ENCODE results near the gene SLC39A11. TPM values are rescaled to one million over a fixed set of nuclear protein-coding genes. Genes with fewer than 3 reads are reported as not detected.

Gene SLC39A11
- total and polyA plus RNA-seq, 4 donors, result 9.3 to 49.3 (median 24.7) TPM

- no peak for TF ChIP-seq CTCF (IDR thresholded peaks at IDR 0.05; ENCODE audit: control extremely low read depth, extremely low read depth)
- H3K36me3 ChIP-seq (ENCODE audit: control insufficient read depth in 4 of 4, insufficient read depth in 4 of 4, low read length in 4 of 4), result no peaks in the 10 kb centered on the region
- no peak overlapping the region for H3K27ac ChIP-seq (ENCODE audit: low read depth in 1 of 2, low read length in 1 of 2)
- no peak for DNase-seq
- H3K4me1 ChIP-seq (ENCODE audit: control insufficient read depth in 5 of 5, insufficient read depth in 5 of 5, low read length in 5 of 5), result no peaks in the 10 kb centered on the region
- H3K4me3 ChIP-seq, result no peak overlapping the region
- ATAC-seq (ENCODE audit: insufficient read depth, low FRiP score), result no peak
- H3K27me3 ChIP-seq (ENCODE audit: control insufficient read depth in 3 of 3, insufficient read depth in 3 of 3, low read length in 2 of 3), result no peaks in the 10 kb centered on the region
- H3K9ac ChIP-seq (ENCODE audit: insufficient read depth in 1 of 2, low read length in 2 of 2), result no peak overlapping the region
- peaks cover 0 to 6% (median 2%) of the 10 kb centered on the region in 4 donors for H3K9me3 ChIP-seq (ENCODE audit: control insufficient read depth in 4 of 4, insufficient read depth in 3 of 4, low read length in 3 of 4)
- 80 to 91% methylated on average over 4 of the region's 4 CpGs for WGBS, 2 donors
Observed at GRCh38 chr17:73107191-73107590, 14.7 kb upstream of the SLC39A11 start.

DNA sequence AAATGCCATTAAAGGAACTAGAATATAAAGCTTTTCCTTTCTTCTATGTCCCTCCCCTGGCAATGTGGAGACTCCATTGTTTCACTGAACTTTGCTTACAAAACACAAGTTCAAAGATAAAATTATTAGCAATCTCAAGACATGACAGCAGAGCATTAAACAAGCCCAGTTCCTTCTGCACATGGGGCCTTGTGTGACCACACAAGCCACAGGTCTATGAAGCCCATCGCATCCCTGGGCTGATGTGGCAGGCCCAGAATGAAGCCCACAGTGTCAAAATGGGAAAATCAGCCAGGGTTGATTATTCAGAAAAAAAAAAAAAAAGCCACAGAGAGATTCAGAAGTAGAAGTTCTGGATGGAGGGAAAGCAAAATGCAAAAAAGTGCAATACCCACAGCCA, 12.9 kb upstream of the SLC39A11 start:
- H3K9me3 ChIP-seq (ENCODE audit: control insufficient read depth in 4 of 4, insufficient read depth in 3 of 4, low read length in 3 of 4), result peaks cover 0 to 6% (median 2%) of the 10 kb centered on the region in 4 donors
- no peaks in the 10 kb centered on the region for H3K36me3 ChIP-seq (ENCODE audit: control insufficient read depth in 4 of 4, insufficient read depth in 4 of 4, low read length in 4 of 4)
- TF ChIP-seq CTCF (IDR thresholded peaks at IDR 0.05; ENCODE audit: control extremely low read depth, extremely low read depth), result no peak
- WGBS, 2 donors, result 30 to 69% methylated on average over 1 of the region's 1 CpG
- no peak overlapping the region for H3K27ac ChIP-seq (ENCODE audit: low read depth in 1 of 2, low read length in 1 of 2)
- ATAC-seq (ENCODE audit: insufficient read depth, low FRiP score) (no peak), DNase-seq (no peak)
- no peak overlapping the region for H3K9ac ChIP-seq (ENCODE audit: insufficient read depth in 1 of 2, low read length in 2 of 2)
- H3K4me1 ChIP-seq (ENCODE audit: control insufficient read depth in 5 of 5, insufficient read depth in 5 of 5, low read length in 5 of 5), result no peaks in the 10 kb centered on the region
- no peaks in the 10 kb centered on the region for H3K27me3 ChIP-seq (ENCODE audit: control insufficient read depth in 3 of 3, insufficient read depth in 3 of 3, low read length in 2 of 3)
- no peak overlapping the region for H3K4me3 ChIP-seq

GRCh38 chr17:73104450-73104849, 12.0 kb upstream of the SLC39A11 start:
- Histone ChIP-seq H3K36me3 (ENCODE audit: control insufficient read depth in 4 of 4, insufficient read depth in 4 of 4, low read length in 4 of 4) (no peaks in the 10 kb centered on the region), H3K9me3 (ENCODE audit: control insufficient read depth in 4 of 4, insufficient read depth in 3 of 4, low read length in 3 of 4) (peaks cover 0 to 6% (median 2%) of the 10 kb centered on the region in 4 donors), H3K4me1 (ENCODE audit: control insufficient read depth in 5 of 5, insufficient read depth in 5 of 5, low read length in 5 of 5) (no peaks in the 10 kb centered on the region), H3K27ac (ENCODE audit: low read depth in 1 of 2, low read length in 1 of 2) (no peak overlapping the region), H3K9ac (ENCODE audit: insufficient read depth in 1 of 2, low read length in 2 of 2) (no peak overlapping the region), H3K27me3 (ENCODE audit: control insufficient read depth in 3 of 3, insufficient read depth in 3 of 3, low read length in 2 of 3) (no peaks in the 10 kb centered on the region), H3K4me3 (no peak overlapping the region)
- no peak for TF ChIP-seq CTCF (IDR thresholded peaks at IDR 0.05; ENCODE audit: control extremely low read depth, extremely low read depth)
- 91 to 93% methylated on average over 3 of the region's 3 CpGs for WGBS, 2 donors
- ATAC-seq (ENCODE audit: insufficient read depth, low FRiP score) (no peak), DNase-seq (no peak)

GRCh38 chr17:73103641-73104335, 11.3 kb upstream of the SLC39A11 start:
- no peaks in the 10 kb centered on the region for H3K27me3 ChIP-seq (ENCODE audit: control insufficient read depth in 3 of 3, insufficient read depth in 3 of 3, low read length in 2 of 3)
- no peak overlapping the region for H3K9ac ChIP-seq (ENCODE audit: insufficient read depth in 1 of 2, low read length in 2 of 2)
- no peak overlapping the region for H3K27ac ChIP-seq (ENCODE audit: low read depth in 1 of 2, low read length in 1 of 2)
- WGBS, 2 donors, result 53 to 76% methylated on average over 12 of the region's 12 CpGs
- TF ChIP-seq CTCF (IDR thresholded peaks at IDR 0.05; ENCODE audit: control extremely low read depth, extremely low read depth), result no peak
- H3K9me3 ChIP-seq (ENCODE audit: control insufficient read depth in 4 of 4, insufficient read depth in 3 of 4, low read length in 3 of 4), result peaks cover 0 to 6% (median 2%) of the 10 kb centered on the region in 4 donors
- no peaks in the 10 kb centered on the region for H3K4me1 ChIP-seq (ENCODE audit: control insufficient read depth in 5 of 5, insufficient read depth in 5 of 5, low read length in 5 of 5)
- no peak overlapping the region for H3K4me3 ChIP-seq
- DNase-seq (no peak), ATAC-seq (ENCODE audit: insufficient read depth, low FRiP score) (no peak)
- no peaks in the 10 kb centered on the region for H3K36me3 ChIP-seq (ENCODE audit: control insufficient read depth in 4 of 4, insufficient read depth in 4 of 4, low read length in 4 of 4)

Data from lung (tissue), 12 donors.